Stimulated activated CD8-positive, alpha-beta memory T cell treated with anti-CD3 and anti-CD28 coated beads, Interleukin-7, amount 100 ng/mL, for 48 hours (primary cell): ENCODE results near the gene TARM1.
"Not testable (repeated sequence)": the region's sequence is repeated elsewhere in the genome, so short reads cannot be mapped to it uniquely, and the experiment has no call there.

Source experiments
- DNase-seq, 2 donors: peaks; one replicate each; pipeline ENCODE4 v3.0.0-alpha.2; 2020; ENCODE audit warnings: low read depth in 1 of 2; ENCODE audit errors: extremely low read depth in 1 of 2

TARM1 gene

DNA sequence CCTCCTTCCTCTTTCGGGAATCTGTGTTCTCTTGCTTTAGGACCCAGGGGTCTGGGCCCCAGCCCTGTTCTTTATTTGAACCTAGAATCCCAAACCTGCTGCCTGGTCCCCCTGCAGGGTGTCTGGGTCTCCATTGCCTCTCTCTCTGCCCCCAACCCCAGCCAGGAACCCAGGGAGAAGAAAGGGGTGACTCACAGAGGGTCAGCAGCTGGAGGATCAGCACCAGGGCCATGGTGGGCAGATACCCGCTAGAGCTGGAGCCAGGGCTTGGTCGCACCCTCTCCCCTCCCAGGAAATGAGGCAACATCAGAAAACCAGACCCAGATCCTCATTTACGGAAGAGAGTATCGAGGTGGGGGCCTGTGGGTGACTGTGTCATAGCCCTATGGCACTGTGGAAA, 19.4 kb upstream of the TARM1 start, which contains the start of gene OSCAR:
OSCAR (minus strand) TSS at position 243 of the 400 bp plus-strand sequence; CDS start at position 232, 11 bp downstream.
- no peak for DNase-seq

GRCh38 chr19:54099903-54100255, 18.7 kb upstream of the TARM1 start:
- not testable (repeated sequence) for DNase-seq

DNA sequence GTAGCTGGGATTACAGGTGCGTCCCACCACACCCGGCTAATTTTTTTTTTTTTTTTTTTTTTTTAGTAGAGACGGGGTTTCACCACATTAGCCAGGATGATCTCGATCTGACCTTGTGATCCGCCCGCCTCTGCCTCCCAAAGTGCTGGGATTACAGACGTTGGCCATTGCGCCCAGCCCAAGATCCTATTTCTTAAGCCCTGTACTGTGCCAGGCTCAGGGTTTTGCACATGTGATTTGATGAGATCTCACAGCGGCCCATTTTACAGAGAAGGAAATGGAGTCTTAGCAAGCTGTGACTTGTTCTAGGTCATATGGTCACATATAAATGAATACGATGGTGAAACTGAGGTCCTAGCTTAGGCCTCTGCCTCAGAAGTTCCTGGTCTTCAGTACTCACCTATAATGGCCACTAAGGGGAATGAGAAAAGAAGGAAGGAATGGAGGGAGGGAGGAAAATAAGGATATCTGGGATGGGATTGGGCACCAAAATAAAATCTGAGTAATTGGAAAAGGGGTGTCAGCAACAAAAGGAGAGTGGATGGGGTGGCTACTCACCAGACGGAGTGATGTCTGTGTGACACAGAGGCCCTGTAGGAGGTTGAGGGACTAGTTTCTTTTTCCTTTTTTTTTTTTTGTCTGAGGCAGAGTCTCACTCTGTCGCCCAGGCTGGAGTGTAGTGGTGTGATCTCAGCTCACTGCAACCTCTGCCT, 18.2 kb upstream of the TARM1 start:
- DNase-seq, result no peak

- no peak for DNase-seq
Measured at GRCh38 chr19:54096617-54097106, 15.5 kb upstream of the TARM1 start.

DNA sequence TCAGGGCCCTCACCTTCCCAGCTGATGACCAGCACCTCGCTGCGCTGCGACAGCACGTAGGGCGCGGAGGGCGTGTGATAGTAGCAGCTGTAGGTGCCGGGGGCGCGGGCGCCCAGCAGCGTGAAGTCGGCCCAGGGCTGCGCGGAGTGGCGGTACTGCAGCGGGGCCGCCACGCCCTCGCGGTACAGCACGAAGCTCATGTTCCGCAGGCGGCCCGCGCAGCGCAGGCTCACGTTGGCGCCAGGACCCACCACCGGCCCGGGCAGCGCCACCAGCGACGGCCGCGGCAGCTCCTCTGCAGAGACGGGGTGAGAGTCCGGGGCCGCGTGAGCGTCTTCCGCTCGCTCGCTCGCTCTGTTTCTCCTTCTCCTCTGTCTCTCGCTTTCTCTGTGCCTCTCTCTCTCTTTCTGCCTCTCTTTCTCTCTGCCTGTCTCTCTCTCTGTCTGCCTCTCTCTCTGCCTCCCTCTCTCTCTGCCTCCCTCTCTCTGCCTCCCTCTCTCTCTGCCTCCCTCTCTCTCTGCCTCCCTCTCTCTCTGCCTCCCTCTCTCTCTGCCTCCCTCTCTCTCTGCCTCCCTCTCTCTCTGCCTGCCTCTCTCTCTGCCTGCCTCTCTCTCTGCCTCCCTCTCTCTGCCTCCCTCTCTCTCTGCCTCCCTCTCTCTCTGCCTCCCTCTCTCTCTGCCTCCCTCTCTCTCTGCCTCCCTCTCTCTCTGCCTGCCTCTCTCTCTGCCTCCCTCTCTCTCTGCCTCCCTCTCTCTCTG, 14.9 kb upstream of the TARM1 start:
- not testable (repeated sequence) for DNase-seq

- no peak for DNase-seq
Measured at GRCh38 chr19:54095136-54095858, 14.1 kb upstream of the TARM1 start.

GRCh38 chr19:54094426-54095000, 13.3 kb upstream of the TARM1 start:
- no peak for DNase-seq

- no peak for DNase-seq
Measured at GRCh38 chr19:54084410-54084809, 3.2 kb upstream of the TARM1 start.

- DNase-seq, result no peak
Measured at GRCh38 chr19:54077334-54077733, 3.8 kb downstream of the TARM1 start.

GRCh38 chr19:54074851-54075250, 6.3 kb downstream of the TARM1 start:
- DNase-seq, result no peak

- DNase-seq, result no peak
Measured at GRCh38 chr19:54073829-54074228, 7.3 kb downstream of the TARM1 start.

DNA sequence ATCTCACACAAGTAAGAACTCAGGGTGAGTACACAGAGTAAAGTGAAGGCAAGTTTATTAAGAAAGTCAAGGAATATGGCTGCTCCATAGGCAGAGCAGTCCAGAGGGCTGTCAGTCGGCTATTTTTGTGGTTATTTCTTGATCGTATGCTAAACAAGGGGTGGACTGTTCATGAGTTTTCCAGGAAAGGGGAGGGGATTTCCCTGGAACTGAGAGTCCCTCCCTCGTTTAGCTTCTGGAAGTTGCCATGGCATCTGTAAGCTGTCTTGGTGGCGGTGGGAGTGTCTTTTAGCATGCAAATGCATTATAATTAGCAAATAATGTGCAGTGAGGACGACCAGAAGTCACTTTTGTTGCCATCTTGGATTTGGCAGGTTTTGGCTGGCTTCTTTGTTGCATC, 11.7 kb downstream of the TARM1 start:
- DNase-seq, result no peak

DNA sequence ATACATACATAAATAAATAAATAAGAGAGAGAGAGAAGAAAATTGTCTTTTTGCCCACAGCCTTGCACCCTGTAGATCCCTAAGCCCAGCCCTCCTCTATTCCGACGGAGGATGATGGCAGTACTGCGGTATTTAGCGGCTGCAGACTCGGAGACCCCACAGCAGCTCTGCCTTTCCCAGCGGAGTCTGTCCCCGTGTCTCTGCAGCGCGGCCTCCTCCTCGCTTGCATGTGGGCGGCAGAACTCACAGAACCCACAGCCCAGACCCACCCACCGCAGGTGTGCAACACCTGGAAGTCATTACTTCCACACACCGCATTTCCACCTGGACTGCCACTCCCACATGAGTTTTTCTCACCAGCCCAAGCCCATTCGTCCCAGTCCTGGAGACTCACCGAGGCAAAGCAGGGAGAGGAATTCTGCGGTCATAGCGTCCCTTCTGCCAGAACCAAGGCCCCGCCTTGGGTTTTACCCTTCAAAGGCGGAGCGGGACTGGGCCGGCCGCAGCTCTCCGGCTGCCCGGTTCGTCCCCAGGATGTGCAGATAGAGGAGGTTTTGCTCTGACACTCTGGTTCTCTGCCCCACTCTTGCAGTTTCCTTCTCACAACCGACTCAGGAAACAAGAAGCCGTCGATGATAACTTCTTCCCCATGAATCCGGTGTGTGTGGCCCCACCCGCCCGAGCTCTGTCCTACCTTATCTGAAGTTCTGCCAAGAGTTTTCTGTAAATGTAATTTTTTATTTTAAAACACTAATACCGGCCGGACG, 17.6 kb downstream of the TARM1 start, which contains the start of gene VSTM1:
VSTM1 (minus strand) TSS at position 548 of the 767 bp plus-strand sequence; CDS start at position 428, 120 bp downstream.
- no peak for DNase-seq

GRCh38 chr19:54062643-54063042, 18.5 kb downstream of the TARM1 start:
- DNase-seq, result no peak

- DNase-seq, result no peak
Measured at GRCh38 chr19:54047616-54048015, 33.5 kb downstream of the TARM1 start.

DNA sequence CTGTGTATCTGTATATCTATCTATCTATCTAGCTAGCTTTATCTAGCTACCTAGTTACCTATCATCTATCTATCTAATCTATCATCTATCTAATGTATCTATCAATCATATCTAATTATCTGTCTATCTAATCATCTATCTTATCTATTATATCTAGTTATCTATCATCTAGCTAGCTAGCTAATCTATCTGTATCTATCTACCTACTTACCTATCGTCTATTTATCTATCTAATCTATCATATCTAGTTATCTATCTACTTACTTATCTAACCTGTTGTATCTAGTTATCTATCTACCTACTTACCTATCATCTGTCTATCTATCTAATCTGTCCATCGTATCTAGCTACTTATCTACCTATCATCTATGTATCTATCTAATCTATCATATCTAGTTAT, 35.4 kb downstream of the TARM1 start:
- no peak for DNase-seq

DNA sequence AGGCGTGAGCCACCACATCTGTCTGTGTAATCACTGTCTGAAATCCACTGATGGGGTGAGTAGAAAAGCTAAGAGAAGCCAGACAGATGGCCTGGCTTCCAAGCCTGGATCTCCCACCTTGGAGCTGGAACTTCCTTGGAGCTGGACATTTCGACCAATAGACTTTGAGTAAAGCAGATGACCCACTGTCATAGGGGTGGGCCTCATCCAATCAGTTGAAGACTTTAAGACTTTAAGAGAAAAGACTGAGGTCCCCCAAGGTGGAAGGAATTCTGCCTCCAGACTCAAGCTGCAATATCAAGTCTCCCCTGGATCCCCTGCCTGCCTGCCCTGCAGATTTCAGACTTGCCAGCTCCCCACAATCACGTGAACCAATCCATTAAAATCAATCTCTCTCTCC, 38.2 kb downstream of the TARM1 start:
- no peak for DNase-seq

- DNase-seq, result no peak
Measured at GRCh38 chr19:54041969-54042606, 39.1 kb downstream of the TARM1 start.

GRCh38 chr19:54040003-54040402, 41.2 kb downstream of the TARM1 start:
- no peak for DNase-seq

DNA sequence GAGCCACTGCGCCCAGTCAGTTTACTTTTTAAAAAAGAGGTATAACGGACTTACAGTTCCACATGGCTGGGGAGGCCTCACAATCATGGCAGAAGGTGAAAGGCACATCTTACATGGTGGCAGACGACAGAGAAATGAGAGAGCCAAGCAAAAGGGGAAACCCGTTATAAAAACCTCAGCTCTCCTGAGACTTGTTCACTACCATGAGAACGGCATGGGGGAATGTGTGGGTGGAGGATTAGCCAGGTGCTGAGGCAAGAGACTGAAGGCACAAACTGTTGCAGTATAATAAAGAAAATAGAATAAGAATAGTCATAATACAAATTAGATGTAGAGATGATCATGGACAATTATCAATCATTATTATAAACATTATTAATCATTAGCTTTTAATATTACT, 44.6 kb downstream of the TARM1 start:
- DNase-seq, result not testable (repeated sequence)
